ENCODE data around the gene RUNDC3A.

Gene RUNDC3A

GRCh38 chr17:44308320-44308818 is at the start of gene RUNDC3A:
RUNDC3A (plus strand) TSS chr17:44308601; CDS start chr17:44308833, 232 bp downstream.
- peak within 1 kb of the TSS; percentile 14 to 43 (median 37) for H3K4me3 ChIP-seq
- H3K27ac ChIP-seq = peak within 1 kb of the TSS in 7 of 21 experiments; percentile 3 to 52 (median 31)

DNA sequence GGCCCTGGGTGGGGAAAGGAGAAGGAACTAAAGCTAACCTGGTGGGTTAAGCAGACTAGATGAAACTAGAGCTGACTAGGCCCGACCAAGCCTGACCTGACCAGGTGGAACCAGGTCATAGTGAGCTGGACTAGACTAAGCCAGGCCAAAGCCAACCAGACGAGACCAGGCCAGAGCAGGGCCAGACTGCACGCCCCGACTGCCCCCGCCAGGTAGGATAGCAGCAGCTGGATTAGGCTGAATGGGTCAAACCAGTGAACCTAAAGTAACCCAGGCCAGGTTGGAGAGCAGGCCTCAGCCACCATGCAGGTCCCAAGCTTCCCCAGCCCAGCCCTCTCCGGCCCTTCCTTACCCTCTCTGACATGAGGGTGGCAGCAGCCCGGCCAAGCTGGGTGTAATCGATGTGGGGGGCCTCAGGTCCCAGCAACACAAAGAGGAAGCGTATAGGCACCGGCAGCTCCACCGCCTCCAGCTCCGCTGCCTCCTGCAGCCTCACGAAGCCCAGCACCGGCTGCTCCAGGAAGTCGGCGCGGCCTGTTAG is 49.5 kb upstream of the RUNDC3A start:
- H3K4me3 ChIP-seq = no peak overlapping the region
- peak overlapping the region in 1 of 21 experiments; percentile 1 for H3K27ac ChIP-seq

GRCh38 chr17:44260296-44260695 is 48.1 kb upstream of the RUNDC3A start:
- no peak overlapping the region for H3K27ac ChIP-seq
- H3K4me3 ChIP-seq = no peak overlapping the region

- H3K4me3 ChIP-seq = no peak overlapping the region
- H3K27ac ChIP-seq = no peak overlapping the region
Observed at GRCh38 chr17:44262654-44263225, 45.7 kb upstream of the RUNDC3A start.

DNA sequence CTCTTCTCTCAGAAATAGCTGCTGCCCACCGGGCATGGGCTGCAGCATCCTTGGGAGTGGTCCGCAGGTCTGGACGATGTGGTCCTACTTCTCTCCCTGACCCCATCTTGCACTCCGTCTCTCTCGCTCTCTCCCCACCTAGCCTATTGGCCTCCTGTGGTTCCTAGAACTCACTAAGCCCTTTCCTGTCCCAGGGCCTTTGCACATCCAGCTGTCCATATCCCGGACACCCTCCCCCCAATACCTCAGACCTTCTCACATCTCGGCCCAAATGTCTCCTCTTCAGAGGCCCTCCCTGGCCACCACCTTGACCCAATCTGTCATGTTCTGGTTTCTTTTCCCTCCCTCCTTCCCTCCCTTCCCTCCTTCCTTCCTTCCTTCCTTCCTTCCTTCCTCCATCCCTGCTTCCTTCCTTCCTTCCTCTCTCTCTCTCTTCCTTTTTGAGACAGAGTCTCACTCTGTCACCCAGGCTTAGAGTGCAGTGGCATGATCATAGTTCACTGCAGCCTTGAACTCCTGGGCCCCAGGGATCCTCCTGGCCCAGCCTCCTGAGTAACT is 45.0 kb upstream of the RUNDC3A start:
- Histone ChIP-seq H3K4me3 (no peak overlapping the region), H3K27ac (no peak overlapping the region)

- H3K4me3 ChIP-seq = no peak overlapping the region
- no peak overlapping the region for H3K27ac ChIP-seq
Observed at GRCh38 chr17:44266402-44267164, 41.8 kb upstream of the RUNDC3A start.

DNA sequence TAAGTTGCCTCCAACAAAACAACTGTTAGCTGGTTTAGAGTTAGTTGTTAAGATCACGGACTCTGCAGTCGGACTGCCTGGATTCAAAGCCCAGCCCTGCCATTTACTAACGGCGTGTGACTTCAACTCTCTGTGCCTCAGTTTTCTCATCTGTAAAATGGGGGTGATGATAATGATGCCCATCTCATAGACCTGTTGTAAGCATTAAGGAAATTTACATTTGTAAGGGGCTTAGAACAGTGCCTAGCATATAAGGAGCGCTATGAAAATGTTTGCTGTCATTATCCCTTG is 41.3 kb upstream of the RUNDC3A start:
- Histone ChIP-seq H3K4me3 (no peak overlapping the region), H3K27ac (peak overlapping the region in 1 of 21 experiments; percentile 6)

DNA sequence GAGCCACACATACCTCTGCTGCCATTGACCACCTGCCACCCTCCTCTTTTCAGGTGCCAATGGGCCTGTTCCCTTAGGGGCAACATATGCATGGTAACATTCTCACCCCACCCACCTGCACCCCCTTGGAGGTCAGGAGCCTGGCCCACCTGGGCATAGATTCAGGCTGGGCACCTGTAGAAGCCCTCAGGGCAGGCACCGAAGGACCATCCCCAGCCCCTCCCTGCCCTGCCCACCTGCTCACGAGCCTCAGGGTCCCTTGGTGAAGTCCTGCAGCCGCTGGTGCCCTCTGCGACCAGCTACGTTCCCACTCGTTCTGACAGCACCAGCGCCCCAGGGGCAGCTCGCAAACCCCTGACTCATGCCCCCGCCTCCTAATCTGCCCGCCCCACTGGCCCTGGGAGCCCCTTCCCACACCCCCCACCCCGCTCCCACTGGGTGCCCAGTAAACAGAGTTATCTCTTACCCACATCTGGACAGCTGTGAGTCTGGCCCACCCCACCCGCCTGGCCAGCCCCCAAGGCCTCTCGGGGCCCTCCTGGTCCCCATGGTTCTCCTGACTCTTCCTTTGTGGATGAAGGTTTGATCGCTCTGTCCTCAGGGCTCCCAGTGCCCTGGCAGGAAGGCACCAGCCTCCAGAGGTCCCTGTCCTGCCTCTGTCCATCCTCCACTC is 40.4 kb upstream of the RUNDC3A start, which contains the start of gene SLC4A1:
Gene SLC4A1 (minus strand): TSS at position 318 of the 673 bp plus-strand sequence. CDS start 5,269 bp downstream, outside the sequence.
- Histone ChIP-seq H3K27ac (peak within 1 kb of the TSS in 1 of 21 experiments; percentile 6), H3K4me3 (no peak within 1 kb of the TSS)

DNA sequence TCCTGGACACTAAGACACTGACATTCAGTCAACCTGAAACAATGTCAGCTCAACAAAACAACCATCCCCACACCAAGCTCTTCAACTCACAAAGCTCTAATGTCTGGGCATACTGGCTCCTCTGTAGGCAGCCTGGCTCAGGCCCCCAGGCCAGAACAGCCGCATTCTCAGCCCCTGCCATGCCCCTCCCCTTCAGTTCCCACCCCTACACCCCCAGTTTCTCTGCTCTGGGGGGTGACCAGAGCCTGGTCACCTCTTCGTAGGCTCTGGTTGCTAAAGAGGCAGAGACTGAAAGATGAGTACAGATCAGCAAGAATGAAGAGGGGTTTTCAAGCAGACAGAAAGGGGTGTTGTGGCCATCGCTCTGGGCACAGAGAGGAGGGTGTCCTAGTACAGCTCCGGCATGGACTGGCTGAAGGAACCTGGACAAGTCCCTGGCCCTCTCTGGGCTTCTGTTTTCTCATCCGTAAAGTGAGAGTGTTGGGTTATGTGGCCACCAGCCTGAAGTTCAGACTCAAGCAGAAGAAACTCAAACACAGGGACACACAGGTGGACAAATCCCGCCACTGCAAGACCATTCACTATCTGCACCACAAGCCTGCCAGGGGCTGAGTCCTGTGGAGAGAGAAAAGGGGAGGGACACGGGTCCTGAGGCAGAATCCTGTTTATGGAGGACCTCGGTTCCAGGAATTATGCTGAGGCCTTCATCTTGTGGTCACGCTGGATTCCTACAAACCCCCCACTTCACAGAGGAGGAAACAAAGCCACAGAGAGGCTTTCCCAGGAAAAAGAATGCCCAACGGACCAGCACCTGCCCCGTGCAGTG is 39.5 kb upstream of the RUNDC3A start:
- peak overlapping the region in 2 of 21 experiments; percentile 24 to 63 for H3K27ac ChIP-seq
- H3K4me3 ChIP-seq = no peak overlapping the region

DNA sequence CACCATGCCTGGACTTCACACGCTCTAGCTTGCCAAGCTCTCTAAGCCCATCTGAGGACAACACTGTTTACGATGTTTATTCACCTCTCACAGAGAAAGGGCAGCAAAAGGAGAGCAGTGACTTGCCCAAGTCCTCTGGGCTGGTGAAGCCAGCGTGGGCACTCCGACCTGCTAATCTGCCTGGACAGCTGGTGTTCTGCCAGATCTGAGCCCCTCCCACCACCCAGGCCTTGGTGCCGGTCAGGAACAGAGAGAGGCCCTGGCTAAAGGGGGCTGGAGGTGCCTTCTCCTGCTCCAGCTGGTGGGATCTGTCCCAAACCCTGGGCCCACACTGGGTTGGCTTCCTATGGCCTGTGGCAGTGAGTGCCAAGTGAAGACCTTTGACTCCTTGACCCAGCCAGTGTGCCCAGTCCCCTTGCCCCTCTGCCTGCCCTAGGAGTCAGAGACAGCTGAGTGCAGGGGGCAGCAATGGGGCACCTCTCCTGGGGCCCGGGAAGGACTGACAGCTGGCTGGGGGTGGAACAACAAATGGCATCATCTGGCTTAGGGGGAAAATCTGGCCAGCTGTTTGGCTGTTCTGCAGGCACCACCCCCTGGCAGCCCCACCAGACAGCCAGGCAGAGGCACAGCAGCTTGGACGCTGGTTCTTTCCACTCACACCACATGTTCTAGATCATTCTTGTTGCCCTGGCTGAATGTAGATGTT is 38.7 kb upstream of the RUNDC3A start:
- Histone ChIP-seq H3K27ac (peak overlapping the region in 2 of 21 experiments; percentile 24 to 63), H3K4me3 (no peak overlapping the region)

- Histone ChIP-seq H3K4me3 (no peak overlapping the region), H3K27ac (no peak overlapping the region)
Observed at GRCh38 chr17:44272321-44272951, 36.0 kb upstream of the RUNDC3A start.

DNA sequence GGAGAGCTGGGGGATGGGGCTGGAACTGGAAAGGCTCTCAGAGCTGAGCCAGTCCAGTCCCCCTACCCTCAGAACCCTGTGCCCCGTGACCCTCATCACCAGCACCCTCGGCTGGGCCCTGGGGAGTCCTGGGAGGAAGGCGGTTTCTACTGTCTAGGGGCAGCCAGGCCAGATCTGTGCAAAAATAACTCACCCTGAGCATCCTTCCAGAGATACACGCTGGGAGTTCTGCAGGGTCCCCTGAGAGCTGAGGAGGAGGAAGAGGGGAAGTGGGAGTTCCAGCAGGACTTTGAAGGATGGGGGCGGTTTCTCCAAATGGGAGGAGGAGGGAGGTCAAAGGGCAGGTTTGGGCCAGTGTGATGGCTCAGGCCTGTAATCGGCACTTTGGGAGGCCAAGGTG is 35.4 kb upstream of the RUNDC3A start:
- Histone ChIP-seq H3K27ac (no peak overlapping the region), H3K4me3 (no peak overlapping the region)

- Histone ChIP-seq H3K4me3 (no peak overlapping the region), H3K27ac (no peak overlapping the region)
Observed at GRCh38 chr17:44273607-44274006, 34.8 kb upstream of the RUNDC3A start.

GRCh38 chr17:44277976-44278375 is 30.4 kb upstream of the RUNDC3A start:
- no peak overlapping the region for H3K4me3 ChIP-seq

DNA sequence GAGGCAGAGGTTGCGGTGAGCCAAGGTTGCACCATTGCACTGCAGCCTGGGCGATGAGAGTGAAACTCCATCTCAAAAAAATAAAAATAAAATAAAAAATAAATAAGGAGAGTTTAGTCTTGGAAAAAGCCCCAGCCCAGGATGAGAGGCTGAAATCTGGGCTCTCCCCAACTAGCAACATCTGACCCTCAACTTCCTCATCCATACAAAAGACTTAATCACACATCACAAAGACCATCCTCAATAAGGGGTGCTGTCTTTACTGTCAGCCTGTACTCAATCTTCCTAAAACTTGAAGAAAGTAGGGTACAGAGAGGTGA is 29.1 kb upstream of the RUNDC3A start:
- Histone ChIP-seq H3K4me3 (no peak overlapping the region), H3K27ac (peak overlapping the region in 4 of 21 experiments; percentile 6 to 63 (median 42))

More at GRCh38 chr17:44277976-44278375, 30.4 kb upstream of the RUNDC3A start:
- H3K27ac ChIP-seq = no peak overlapping the region

- peak overlapping the region in 7 of 21 experiments; percentile 6 to 63 (median 38) for H3K27ac ChIP-seq
Observed at GRCh38 chr17:44279666-44280391, 28.6 kb upstream of the RUNDC3A start.

GRCh38 chr17:44280392-44280937 is 27.9 kb upstream of the RUNDC3A start:
- H3K27ac ChIP-seq = peak overlapping the region in 2 of 21 experiments; percentile 38 to 63
- H3K4me3 ChIP-seq = no peak overlapping the region

More at GRCh38 chr17:44279666-44280391, 28.6 kb upstream of the RUNDC3A start:
- H3K4me3 ChIP-seq = no peak overlapping the region
